ENCODE data around the gene CCDC167.

Gene CCDC167

GRCh38 chr6:37516076-37516919 is 16.6 kb upstream of the CCDC167 start:
- H3K27ac Mint-ChIP-seq: peak overlapping the region in 2 of 3 experiments; percentile 30 to 66
- H3K9me3 Mint-ChIP-seq: no peaks in the 10 kb centered on the region
- no peaks in the 10 kb centered on the region for H3K36me3 Mint-ChIP-seq (ENCODE audit: low read depth)

GRCh38 chr6:37515712-37516075 is 16.0 kb upstream of the CCDC167 start:
- Mint-ChIP-seq H3K36me3 (ENCODE audit: low read depth) (no peaks in the 10 kb centered on the region), H3K4me3 (no peak overlapping the region), H3K27ac (peak overlapping the region in 2 of 3 experiments; percentile 30 to 66), H3K9me3 (no peaks in the 10 kb centered on the region), H3K4me1 (peaks cover 30% of the 10 kb centered on the region), H3K27me3 (ENCODE audit: low read depth) (peaks cover 74% of the 10 kb centered on the region)
- no peak for TF ChIP-seq CTCF (IDR thresholded peaks at IDR 0.05; ENCODE audit: unreplicated experiment in 3 of 3)

More at GRCh38 chr6:37516076-37516919, 16.6 kb upstream of the CCDC167 start:
- TF ChIP-seq CTCF (IDR thresholded peaks at IDR 0.05; ENCODE audit: unreplicated experiment in 3 of 3): no peak
- H3K4me3 Mint-ChIP-seq: no peak overlapping the region
- peaks cover 30% of the 10 kb centered on the region for H3K4me1 Mint-ChIP-seq
- H3K27me3 Mint-ChIP-seq (ENCODE audit: low read depth): peaks cover 70% of the 10 kb centered on the region

DNA sequence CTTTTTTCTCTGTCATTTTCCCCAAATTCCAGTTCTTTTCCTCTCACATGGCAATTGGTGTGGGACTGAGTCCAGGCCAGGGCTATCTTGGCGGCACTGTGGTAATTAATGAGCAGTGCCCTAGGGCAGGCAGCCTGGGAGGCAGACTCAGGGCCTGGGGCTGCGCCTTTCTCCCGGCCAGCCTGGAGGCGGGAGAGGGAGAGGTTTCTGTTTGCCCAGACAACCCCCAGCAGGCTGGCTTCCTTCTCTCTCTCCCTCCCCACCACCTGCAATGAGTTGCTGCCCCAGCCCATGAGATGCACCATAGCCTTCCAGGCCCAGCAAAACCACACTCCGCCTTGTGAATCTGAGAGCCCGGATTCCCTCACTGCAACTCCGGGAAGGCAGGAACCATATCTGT is 15.1 kb upstream of the CCDC167 start:
- Mint-ChIP-seq H3K27ac (no peak overlapping the region), H3K4me3 (no peak overlapping the region), H3K36me3 (ENCODE audit: low read depth) (no peaks in the 10 kb centered on the region), H3K4me1 (peaks cover 30% of the 10 kb centered on the region), H3K9me3 (no peaks in the 10 kb centered on the region), H3K27me3 (ENCODE audit: low read depth) (peaks cover 77% of the 10 kb centered on the region)
- no peak for TF ChIP-seq CTCF (IDR thresholded peaks at IDR 0.05; ENCODE audit: unreplicated experiment in 3 of 3)

- TF ChIP-seq CTCF (IDR thresholded peaks at IDR 0.05; ENCODE audit: unreplicated experiment in 3 of 3): no peak
Measured at GRCh38 chr6:37514321-37514771, 14.7 kb upstream of the CCDC167 start.

DNA sequence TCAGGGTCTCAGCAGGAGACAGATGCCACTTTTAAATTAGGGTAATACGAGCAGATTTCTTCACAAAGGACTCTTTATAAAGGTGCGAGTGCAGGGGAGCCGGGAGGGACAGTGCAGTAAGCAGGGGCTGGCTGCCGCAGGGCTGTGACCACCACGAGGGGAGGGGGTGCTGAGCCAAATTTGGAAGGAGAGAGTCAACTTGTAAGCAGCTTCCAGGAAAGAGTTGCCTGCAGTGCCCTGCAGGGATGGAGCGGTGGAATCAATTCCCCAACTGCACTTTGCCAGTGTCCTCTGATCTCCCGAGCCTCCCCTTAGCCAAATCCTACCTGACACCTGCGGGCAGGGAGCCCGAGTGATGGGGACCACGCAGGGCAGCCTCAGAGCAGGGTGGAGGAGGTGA is 13.9 kb upstream of the CCDC167 start:
- Mint-ChIP-seq H3K4me1 (peaks cover 30% of the 10 kb centered on the region), H3K27me3 (ENCODE audit: low read depth) (peaks cover 75% of the 10 kb centered on the region), H3K4me3 (peak overlapping the region in 1 of 3 experiments; percentile 26), H3K36me3 (ENCODE audit: low read depth) (no peaks in the 10 kb centered on the region), H3K27ac (no peak overlapping the region), H3K9me3 (no peaks in the 10 kb centered on the region)
- TF ChIP-seq CTCF (IDR thresholded peaks at IDR 0.05; ENCODE audit: unreplicated experiment in 3 of 3): no peak

More at GRCh38 chr6:37514321-37514771, 14.7 kb upstream of the CCDC167 start:
- Mint-ChIP-seq H3K27ac (no peak overlapping the region), H3K9me3 (no peaks in the 10 kb centered on the region), H3K27me3 (ENCODE audit: low read depth) (peaks cover 77% of the 10 kb centered on the region), H3K4me3 (peak overlapping the region in 1 of 3 experiments; percentile 4), H3K36me3 (ENCODE audit: low read depth) (no peaks in the 10 kb centered on the region), H3K4me1 (peaks cover 30% of the 10 kb centered on the region)

- Mint-ChIP-seq H3K4me3 (peak overlapping the region in 1 of 3 experiments; percentile 26), H3K27ac (no peak overlapping the region), H3K9me3 (peaks cover 2% of the 10 kb centered on the region), H3K36me3 (ENCODE audit: low read depth) (no peaks in the 10 kb centered on the region), H3K27me3 (ENCODE audit: low read depth) (peaks cover 75% of the 10 kb centered on the region), H3K4me1 (peaks cover 30% of the 10 kb centered on the region)
- no peak for TF ChIP-seq CTCF (IDR thresholded peaks at IDR 0.05; ENCODE audit: unreplicated experiment in 3 of 3)
Measured at GRCh38 chr6:37513155-37513554, 13.5 kb upstream of the CCDC167 start.
